GM08714 (cell line): ENCODE data around the gene RHBG.

ENCODE experiments used
- H3K4me3 ChIP-seq: fragments of 200-500 bp; sonication (Bioruptor generic); 2 replicates; pipeline ENCODE4 v1.5.1; 2014; ENCODE audit warnings: mild to moderate bottlenecking, low read length, inconsistent platforms
- ZNF274 ChIP-seq: IDR thresholded peaks from 2 replicates; pipeline ENCODE4 v1.6.1; 2012; ENCODE audit warnings: mild to moderate bottlenecking, low read depth, low read length

Gene RHBG

GRCh38 chr1:156386949-156387869, 18.2 kb downstream of the RHBG start:
- TF ChIP-seq ZNF274, result no peak
- H3K4me3 ChIP-seq, result no peak overlapping the region

GRCh38 chr1:156387870-156388173, 18.8 kb downstream of the RHBG start:
- no peak overlapping the region for H3K4me3 ChIP-seq
- no peak for TF ChIP-seq ZNF274

DNA sequence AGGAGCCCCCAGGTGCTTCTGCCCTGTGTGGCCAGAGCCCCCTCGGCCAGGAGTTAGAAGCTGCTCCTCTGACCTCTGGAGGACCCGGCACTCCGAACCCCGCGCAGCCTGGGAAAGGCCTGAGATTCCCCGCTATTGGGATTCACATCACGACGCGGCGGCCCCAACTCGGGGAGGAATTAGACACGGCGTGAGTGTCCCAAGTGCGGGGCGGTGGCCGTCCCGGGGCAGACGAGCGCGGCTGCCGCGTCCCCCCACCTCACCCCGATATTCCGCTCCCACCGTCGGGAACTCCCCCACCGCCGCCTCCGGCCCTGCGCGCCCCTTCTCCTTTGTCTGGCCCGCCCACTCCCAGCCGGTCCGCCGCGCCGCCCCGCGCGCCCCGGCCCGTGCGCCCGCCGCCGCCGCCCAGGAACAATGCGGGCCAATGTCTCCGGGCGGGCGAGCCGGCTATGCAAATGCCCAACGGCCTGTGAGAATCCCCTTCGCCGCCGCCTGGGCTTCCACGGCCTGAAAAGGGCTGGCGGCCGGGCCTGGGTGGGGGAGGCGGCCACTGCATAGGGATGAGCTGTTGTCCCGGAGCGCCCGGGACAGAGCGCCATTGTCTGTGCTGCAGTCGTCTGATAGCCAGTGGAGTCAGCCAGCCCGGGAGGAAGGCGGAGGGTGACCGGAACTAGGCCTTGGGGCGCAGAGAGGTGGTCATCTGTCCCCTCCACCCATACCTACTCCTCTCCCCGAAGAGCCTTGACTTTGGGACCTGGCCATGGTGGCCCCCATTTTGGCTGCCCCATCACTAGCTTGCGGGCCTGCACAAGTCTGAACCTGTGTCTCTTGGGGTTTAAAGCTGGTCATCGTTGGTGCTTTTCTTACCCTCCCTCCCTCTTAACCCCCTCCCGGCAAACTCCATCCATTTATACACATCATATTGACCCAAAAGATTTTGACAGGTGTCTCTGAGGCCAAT, 19.4 kb downstream of the RHBG start:
- TF ChIP-seq ZNF274, result no peak

GRCh38 chr1:156389311-156389710, 20.3 kb downstream of the RHBG start:
- H3K4me3 ChIP-seq, result no peak overlapping the region
- no peak for TF ChIP-seq ZNF274

More for the DNA sequence above, 19.4 kb downstream of the RHBG start:
- H3K4me3 ChIP-seq, result no peak overlapping the region

DNA sequence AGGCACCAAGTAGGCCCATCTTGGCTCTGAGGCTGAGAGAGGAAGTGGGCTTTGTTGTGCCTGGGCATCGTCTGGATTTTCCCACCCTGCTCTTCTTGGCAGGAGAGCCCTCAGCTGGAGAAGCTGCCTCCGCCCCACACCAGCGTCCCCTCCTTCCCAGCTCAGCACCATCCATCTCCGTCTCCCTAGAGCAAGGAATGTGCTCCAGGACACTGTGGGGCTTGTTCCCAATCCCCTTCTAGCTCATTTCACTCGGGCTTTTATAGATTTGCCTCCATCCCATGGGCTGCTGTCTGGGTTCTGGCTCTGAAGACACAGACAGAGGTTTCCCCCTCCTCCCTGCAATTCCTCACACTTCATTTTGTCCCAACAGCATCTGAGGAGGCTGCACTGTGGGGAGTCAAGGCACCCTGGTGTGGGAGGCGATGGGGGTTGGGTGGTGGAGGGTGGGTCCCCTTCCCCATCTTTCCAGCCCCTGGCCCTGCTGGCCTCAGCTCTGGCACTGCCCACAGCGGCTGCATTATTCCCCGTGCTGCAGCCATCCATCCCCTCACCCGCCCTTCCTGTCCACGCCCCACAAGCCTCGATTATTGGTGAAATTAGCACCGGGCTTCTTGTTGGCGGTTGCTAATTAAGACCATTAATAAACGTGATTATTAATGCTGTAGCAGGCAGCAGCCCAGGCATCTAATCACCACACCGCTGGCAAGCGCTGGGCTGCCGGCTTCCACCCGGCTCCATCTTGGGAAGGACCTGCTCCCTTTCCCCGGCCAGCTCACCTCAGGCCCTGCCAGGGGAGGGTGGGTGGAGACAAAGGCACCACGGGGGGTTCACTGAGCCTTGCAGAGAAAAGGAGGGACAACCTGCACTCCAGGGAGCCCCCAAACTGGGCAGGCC, 21.7 kb downstream of the RHBG start:
- no peak for TF ChIP-seq ZNF274

DNA sequence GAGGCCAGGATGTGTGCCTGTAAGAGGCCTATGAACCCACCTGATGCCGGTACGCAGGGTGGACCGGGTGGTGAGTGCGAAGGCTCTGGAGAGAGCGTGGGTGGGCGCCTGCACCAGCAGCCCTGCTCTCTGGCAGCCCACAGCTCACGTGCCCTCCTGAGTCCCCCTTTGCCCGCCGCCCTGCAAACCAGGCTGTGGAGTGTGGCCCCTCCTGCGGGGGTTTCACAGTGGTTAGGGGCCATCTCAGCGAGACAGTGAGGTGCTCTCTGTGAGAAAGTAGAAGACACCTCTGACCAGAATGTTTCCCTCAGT, 22.3 kb downstream of the RHBG start:
- H3K4me3 ChIP-seq, result no peak overlapping the region
- TF ChIP-seq ZNF274, result no peak

More for the DNA sequence above, 21.7 kb downstream of the RHBG start:
- no peak overlapping the region for H3K4me3 ChIP-seq

- no peak overlapping the region for H3K4me3 ChIP-seq
- TF ChIP-seq ZNF274, result no peak
These were observed 22.7 kb downstream of the RHBG start for GRCh38 chr1:156391701-156392100.

GRCh38 chr1:156392452-156392853, 23.4 kb downstream of the RHBG start:
- no peak for TF ChIP-seq ZNF274
- no peak overlapping the region for H3K4me3 ChIP-seq

DNA sequence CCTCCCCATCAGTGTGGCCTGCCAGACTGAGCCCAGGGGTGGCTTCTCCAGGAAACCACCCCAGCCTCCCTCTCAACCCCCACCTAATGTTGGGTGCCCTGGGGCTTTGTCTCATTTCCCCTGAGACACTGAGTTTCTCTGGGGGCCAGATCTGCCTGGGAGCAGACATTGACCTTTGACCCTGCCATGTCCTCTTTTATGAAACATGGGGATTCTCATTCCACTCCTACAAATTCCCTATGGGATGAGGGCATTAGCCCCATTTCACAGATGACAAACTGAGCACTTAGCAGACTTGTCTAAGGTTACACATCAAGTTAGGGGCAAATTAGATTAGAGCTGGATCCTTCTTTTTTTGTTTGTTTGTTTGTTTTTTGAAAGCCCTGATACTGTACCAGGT, 24.1 kb downstream of the RHBG start:
- H3K4me3 ChIP-seq, result no peak overlapping the region
- no peak for TF ChIP-seq ZNF274

DNA sequence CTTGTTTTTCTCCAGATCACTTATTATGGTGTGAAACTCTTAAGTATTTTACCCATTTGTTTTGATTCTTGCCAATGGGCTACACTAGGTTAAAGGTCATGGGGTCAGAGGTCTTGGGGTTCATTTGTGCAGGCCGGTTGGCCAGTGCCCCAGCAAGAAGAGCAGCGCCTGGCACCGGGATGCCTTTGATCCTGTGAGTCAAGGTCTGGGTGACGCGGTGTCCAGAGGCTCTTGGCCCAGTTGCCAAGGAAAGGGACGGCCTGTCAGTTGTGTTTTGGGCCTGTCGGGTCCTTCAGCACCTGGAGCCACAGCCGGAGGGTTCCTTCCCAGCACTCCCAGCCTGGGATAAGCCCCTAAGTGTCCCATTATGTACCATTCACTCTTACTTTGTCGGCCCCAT, 25.1 kb downstream of the RHBG start:
- TF ChIP-seq ZNF274, result no peak

GRCh38 chr1:156394835-156395461, 25.9 kb downstream of the RHBG start:
- H3K4me3 ChIP-seq, result no peak overlapping the region
- TF ChIP-seq ZNF274, result no peak

More for the DNA sequence above, 25.1 kb downstream of the RHBG start:
- no peak overlapping the region for H3K4me3 ChIP-seq

- no peak for TF ChIP-seq ZNF274
- H3K4me3 ChIP-seq, result no peak overlapping the region
These were observed 30.5 kb downstream of the RHBG start for GRCh38 chr1:156399355-156400125.
